GM10266 (cell line): ENCODE data around the gene ADPGK.

Experiments used
- DNase-seq: peaks from one replicate; pipeline ENCODE4 v3.0.0; 2012; ENCODE audit errors: extremely low spot score
- TF ChIP-seq, protein P1 (sequence below): IDR thresholded peaks from 2 replicates; pipeline ENCODE4 v1.5.1; 2012; ENCODE audit warnings: mild to moderate bottlenecking, low read depth; ENCODE audit not compliant: control insufficient read depth, insufficient read depth; ENCODE audit errors: missing control alignments

Gene ADPGK

DNA sequence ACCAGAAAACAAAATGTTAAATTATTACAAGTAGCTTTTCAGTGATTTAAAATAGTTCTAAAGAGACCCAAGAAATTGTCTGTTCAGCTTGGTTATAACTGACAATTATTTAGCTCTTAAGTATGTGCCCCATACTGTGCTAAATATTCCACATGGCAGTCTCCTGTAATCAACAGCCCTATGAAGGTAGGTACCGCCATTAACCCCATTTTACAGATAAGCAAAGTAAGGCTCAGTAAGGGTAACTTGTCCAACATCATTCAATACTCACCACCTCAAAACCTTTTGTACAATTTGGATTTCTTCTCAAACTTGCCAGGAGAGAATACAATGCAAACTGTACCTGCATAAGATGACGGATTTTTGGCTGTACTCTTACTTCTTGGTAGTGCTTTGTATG is 33.9 kb downstream of the ADPGK start:
- no peak for DNase-seq
- TF ChIP-seq, protein P1, sequence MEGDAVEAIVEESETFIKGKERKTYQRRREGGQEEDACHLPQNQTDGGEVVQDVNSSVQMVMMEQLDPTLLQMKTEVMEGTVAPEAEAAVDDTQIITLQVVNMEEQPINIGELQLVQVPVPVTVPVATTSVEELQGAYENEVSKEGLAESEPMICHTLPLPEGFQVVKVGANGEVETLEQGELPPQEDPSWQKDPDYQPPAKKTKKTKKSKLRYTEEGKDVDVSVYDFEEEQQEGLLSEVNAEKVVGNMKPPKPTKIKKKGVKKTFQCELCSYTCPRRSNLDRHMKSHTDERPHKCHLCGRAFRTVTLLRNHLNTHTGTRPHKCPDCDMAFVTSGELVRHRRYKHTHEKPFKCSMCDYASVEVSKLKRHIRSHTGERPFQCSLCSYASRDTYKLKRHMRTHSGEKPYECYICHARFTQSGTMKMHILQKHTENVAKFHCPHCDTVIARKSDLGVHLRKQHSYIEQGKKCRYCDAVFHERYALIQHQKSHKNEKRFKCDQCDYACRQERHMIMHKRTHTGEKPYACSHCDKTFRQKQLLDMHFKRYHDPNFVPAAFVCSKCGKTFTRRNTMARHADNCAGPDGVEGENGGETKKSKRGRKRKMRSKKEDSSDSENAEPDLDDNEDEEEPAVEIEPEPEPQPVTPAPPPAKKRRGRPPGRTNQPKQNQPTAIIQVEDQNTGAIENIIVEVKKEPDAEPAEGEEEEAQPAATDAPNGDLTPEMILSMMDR: no peak

DNA sequence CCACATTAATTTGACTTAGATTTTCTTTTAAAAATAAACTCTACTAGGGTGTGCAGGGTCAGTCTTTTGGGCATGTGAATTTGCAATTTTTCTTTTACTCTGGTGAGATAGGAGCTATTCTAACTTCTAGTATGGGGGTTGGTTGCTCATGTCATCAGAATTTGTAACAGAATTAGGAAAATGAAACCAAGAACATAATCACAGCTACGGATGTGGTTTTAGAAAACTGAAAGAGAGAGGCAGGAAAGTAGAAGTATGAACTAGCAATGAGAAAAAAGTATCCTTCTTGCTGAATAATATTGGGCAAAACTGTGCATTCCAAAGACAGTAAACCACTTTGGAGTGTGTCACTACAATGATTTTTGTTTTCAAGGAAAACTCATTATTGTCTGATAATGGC is 43.3 kb downstream of the ADPGK start:
- peak; percentile 54 for DNase-seq
- TF ChIP-seq, protein P1: no peak

DNA sequence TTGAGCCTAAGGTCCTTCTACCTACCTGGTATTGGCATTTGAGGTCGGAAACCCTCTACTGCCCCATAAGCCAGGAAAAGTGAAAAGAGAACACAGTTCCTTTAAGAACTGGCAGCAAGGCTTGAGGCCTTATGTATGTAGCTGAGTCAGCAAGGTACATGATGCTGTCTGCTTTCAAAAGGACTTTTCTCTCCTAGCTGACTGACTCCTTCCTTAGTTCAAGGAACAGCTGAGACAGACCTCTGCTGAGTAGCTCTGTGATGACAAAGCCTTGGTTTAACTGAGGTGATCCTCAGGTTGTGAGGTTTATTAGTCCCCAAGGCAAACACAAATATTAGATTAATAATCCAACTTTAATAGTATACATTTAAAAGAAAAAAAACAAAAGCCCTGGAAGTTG is 45.8 kb downstream of the ADPGK start:
- TF ChIP-seq, protein P1: no peak
- no peak for DNase-seq

DNA sequence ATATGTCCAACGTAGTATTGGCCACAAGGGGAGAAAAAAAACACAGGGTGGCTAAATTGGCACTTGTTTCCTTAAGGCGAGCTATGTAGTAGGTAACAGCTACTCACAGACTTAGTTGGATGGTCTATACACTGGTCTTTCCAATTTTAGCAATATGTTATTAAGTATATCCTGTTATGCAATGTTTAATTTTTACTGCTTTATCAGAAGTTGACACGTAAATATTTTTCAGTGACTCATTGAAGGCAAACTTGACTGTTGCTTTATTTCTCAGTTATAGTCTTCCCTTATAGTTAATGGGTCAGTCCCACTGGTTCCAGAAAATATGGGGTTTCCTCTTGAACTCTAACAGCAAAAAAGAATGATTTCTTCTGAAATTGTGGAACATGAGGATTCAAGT is 46.5 kb downstream of the ADPGK start:
- DNase-seq: no peak
- TF ChIP-seq, protein P1: no peak

DNA sequence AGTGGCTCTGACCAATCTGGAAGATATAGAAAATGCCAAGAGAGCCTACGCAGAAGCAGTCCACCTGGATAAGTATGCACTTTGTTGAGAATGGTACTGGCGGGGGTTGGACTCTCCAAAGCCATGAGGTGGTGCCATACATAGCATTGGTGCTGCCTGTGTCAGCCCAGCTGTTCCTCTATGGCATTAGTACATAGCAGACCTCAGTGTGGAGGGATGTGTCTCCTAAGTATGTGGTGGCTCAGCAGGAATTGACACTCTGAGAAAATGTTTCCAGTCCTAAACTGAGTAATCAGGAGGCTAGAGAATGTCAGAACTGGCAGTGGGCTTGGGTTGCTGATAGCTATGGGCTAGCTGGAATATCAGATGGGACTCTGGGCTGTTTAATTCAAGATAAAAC is 48.4 kb downstream of the ADPGK start:
- TF ChIP-seq, protein P1: no peak
- no peak for DNase-seq

DNA sequence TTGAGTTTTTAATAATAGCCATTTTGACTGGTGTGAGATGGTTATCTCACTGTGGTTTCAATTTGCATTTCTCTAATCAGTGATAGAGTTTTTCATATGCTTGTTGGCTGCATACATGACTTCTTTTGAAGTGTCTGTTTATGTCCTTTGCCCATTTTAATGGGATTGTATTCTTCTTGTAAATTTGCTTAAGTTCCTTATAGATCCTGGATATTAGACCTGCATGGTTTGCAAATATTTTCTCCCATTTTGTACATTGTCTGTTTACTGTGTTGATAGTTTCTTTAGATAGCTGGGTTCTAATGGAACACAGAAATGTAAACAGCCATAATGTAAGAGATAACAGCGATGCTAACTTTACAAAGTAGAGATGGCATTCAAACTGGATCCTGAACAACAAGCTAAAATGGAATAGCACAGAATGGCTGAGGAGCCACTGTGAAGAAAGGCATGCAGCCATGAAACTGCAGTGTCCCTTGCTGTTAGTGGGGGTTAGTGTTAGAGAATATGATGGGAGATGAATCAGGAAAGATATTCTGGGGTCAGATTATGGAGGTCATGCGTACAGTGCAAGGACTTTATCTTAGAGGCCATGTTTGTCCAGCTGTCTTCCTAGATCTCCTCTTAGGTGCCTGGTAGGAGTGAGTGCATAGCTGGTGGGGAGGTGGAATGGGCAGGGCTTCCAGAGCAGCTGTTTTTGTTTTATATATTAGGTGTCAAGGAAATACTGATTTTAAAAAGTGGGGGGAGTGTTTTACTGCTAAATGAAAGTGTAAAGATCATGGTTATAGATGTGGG is 49.4 kb downstream of the ADPGK start:
- TF ChIP-seq, protein P1: no peak
- DNase-seq: no peak

DNA sequence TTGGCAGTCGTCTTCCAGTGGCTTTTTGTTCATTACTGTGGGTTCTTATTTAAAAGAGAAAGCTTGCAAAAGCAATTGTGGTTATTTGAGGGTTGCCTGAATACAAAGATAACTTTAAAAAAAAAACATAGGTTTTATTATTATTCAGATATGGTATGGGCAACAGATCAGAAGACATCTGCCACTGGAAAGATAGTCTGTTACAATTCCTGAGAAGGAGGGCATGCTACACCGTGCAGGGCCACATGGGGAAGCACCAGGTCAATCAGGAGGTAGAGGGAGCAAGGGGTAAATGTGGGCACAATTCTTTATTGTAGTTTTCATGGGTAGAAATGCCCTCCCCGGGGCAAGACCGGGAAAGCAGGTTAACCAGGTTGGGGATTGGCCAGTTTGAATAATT is 51.0 kb downstream of the ADPGK start:
- DNase-seq: no peak
- TF ChIP-seq, protein P1: no peak
